H1 (cell line): ENCODE data around the gene PCTP. TPM values are rescaled to one million over a fixed set of nuclear protein-coding genes. Genes with fewer than 3 reads are reported as not detected.

ENCODE experiments used
- CTCF ChIA-PET: fragments of 300-600 bp; sonication (Branson Sonifier 250); formaldehyde crosslinking; loops from one replicate; lab custom pipeline; 2021; ENCODE audit not compliant: partially characterized antibody; lab: Charles Lee
- POLR2A ChIA-PET: fragments of 300-600 bp; sonication (Branson Sonifier 250); formaldehyde crosslinking; loops from one replicate; lab custom pipeline; 2021; ENCODE audit warnings: inconsistent platforms; ENCODE audit not compliant: partially characterized antibody; lab: Charles Lee
- DNase-seq, 2 experiments: peaks; one replicate each; pipeline versions ENCODE4 v3.0.0 to v3.0.0-alpha.2; 2010 to 2022; ENCODE audit warnings: low spot score in 2 of 2, low read depth in 1 of 2, mixed read lengths in 1 of 2
- FAIRE-seq: peaks from 2 replicates; lab custom pipeline; 2011; peaks lifted over from hg19 to GRCh38; lab: Jason Lieb, UNC
- H2AFZ ChIP-seq: 2 replicates; pipeline ENCODE4 v1.8.1; 2012; ENCODE audit warnings: low read length, inconsistent platforms
- H2AK5ac ChIP-seq: 2 replicates; pipeline ENCODE4 v1.6.1; 2013; ENCODE audit warnings: low read depth, low read length
- H2BK120ac ChIP-seq: replicated peaks from 2 replicates; pipeline ENCODE3; 2013; ENCODE audit warnings: low read depth, low read length, inconsistent platforms
- H2BK12ac ChIP-seq: 2 replicates; pipeline ENCODE4 v1.6.1; 2013; ENCODE audit warnings: low read depth, low read length
- H2BK15ac ChIP-seq: 2 replicates; pipeline ENCODE4 v1.6.1; 2013; ENCODE audit warnings: low read length
- H2BK20ac ChIP-seq: 2 replicates; pipeline ENCODE4 v1.6.1; 2013; ENCODE audit warnings: low read length
- H2BK5ac ChIP-seq: 2 replicates; pipeline ENCODE4 v1.6.1; 2013; ENCODE audit warnings: low read depth, low read length
- H3K14ac ChIP-seq: 2 replicates; pipeline ENCODE4 v1.6.1; 2013; ENCODE audit warnings: inconsistent platforms; ENCODE audit not compliant: insufficient read length
- H3K18ac ChIP-seq: 2 replicates; pipeline ENCODE4 v1.6.1; 2013; ENCODE audit warnings: low read length; ENCODE audit errors: extremely low read depth
- H3K23ac ChIP-seq: 2 replicates; pipeline ENCODE4 v1.6.1; 2013; ENCODE audit warnings: inconsistent platforms; ENCODE audit not compliant: insufficient read length
- H3K23me2 ChIP-seq: 2 replicates; pipeline ENCODE4 v1.6.1; 2013; ENCODE audit warnings: low read depth, low read length
- H3K27ac ChIP-seq: 2 replicates; pipeline ENCODE4 v1.6.1; 2011; ENCODE audit warnings: low read depth, low read length, inconsistent platforms
- H3K27me3 ChIP-seq, 4 experiments: replicated peaks in 1 of 4; 1 replicate in 1 of 4; 2 replicates in 3 of 4; pipeline versions ENCODE4 v1.6.1 to v1.8.1; 2011 to 2013; ENCODE audit warnings: low read length in 3 of 4, mild to moderate bottlenecking in 3 of 4, inconsistent platforms in 2 of 4, mixed read lengths in 2 of 4, moderate library complexity in 1 of 4; ENCODE audit not compliant: control insufficient read depth in 3 of 4, insufficient read depth in 3 of 4; ENCODE audit errors: extremely low read depth in 1 of 4
- H3K36me3 ChIP-seq, 4 experiments: 2 replicates each; pipeline versions ENCODE4 v1.6.1 to v1.8.1; 2011 to 2013; ENCODE audit warnings: mild to moderate bottlenecking in 4 of 4, low read length in 3 of 4, moderate library complexity in 2 of 4, control low read depth in 1 of 4, inconsistent platforms in 1 of 4; ENCODE audit not compliant: insufficient read depth in 4 of 4, control insufficient read depth in 2 of 4
- H3K4ac ChIP-seq: replicated peaks from 2 replicates; pipeline ENCODE3; 2013; ENCODE audit warnings: low read length, low read depth, mixed read lengths, inconsistent platforms; ENCODE audit not compliant: insufficient read length
- H3K4me1 ChIP-seq, 4 experiments: replicated peaks in 1 of 4; 1 replicate in 1 of 4; 2 replicates in 3 of 4; pipeline versions ENCODE4 v1.6.1 to v1.8.1; 2011 to 2013; ENCODE audit warnings: low read length in 3 of 4, inconsistent platforms in 2 of 4, mixed read lengths in 1 of 4; ENCODE audit not compliant: insufficient read depth in 4 of 4, control insufficient read depth in 3 of 4
- H3K4me2 ChIP-seq, 2 experiments: 2 replicates each; pipeline versions ENCODE4 v1.6.1 to v1.8.1; 2011 to 2013; ENCODE audit warnings: low read depth in 2 of 2, low read length in 2 of 2, control low read depth in 1 of 2, inconsistent platforms in 1 of 2, mild to moderate bottlenecking in 1 of 2; ENCODE audit not compliant: insufficient read depth in 1 of 2
- H3K4me3 ChIP-seq, 4 experiments: fragments of 200-600, 300-600 bp in 1 of 4; sonication (generic), shearing (Covaris generic), sonication (Bioruptor Twin) in 1 of 4; 2 replicates each; pipeline versions ENCODE4 v1.5.1 to v1.8.1; 2011 to 2016; ENCODE audit warnings: low read length in 4 of 4, low read depth in 3 of 4, control low read depth in 2 of 4, inconsistent platforms in 2 of 4, mild to moderate bottlenecking in 2 of 4, mixed read lengths in 1 of 4, moderate library complexity in 1 of 4; ENCODE audit not compliant: insufficient read depth in 2 of 4; ENCODE audit errors: extremely low read depth in 1 of 4
- H3K56ac ChIP-seq: replicated peaks from 2 replicates; pipeline ENCODE3; 2013; ENCODE audit warnings: low read depth, mild to moderate bottlenecking, mixed read lengths, low read length, inconsistent platforms; ENCODE audit not compliant: insufficient read length
- H3K79me1 ChIP-seq: 2 replicates; pipeline ENCODE4 v1.6.1; 2013; ENCODE audit warnings: low read depth, low read length, control low read depth
- H3K79me2 ChIP-seq, 2 experiments: 2 replicates each; pipeline versions ENCODE4 v1.6.1 to v1.8.1; 2012 to 2013; ENCODE audit warnings: low read length in 2 of 2, mild to moderate bottlenecking in 2 of 2, inconsistent platforms in 1 of 2; ENCODE audit not compliant: insufficient read depth in 2 of 2, control insufficient read depth in 1 of 2
- H3K9ac ChIP-seq, 4 experiments: replicated peaks in 1 of 4; 1 replicate in 1 of 4; 2 replicates in 3 of 4; pipeline versions ENCODE4 v1.6.1 to v1.8.1; 2011 to 2013; ENCODE audit warnings: low read depth in 3 of 4, low read length in 3 of 4, control low read depth in 2 of 4, mild to moderate bottlenecking in 2 of 4, moderate library complexity in 2 of 4, inconsistent platforms in 1 of 4; ENCODE audit errors: extremely low read depth in 1 of 4
- H3K9me3 ChIP-seq, 2 experiments: 2 replicates each; pipeline versions ENCODE4 v1.6.1 to v1.8.1; 2012 to 2013; ENCODE audit warnings: mild to moderate bottlenecking in 2 of 2, moderate library complexity in 2 of 2, control low read depth in 1 of 2, inconsistent platforms in 1 of 2, low read depth in 1 of 2, low read length in 1 of 2, mixed read lengths in 1 of 2; ENCODE audit not compliant: insufficient read depth in 2 of 2
- H4K20me1 ChIP-seq, 2 experiments: replicated peaks in 1 of 2; 2 replicates each; pipeline versions ENCODE3 to v1.8.1; 2011 to 2013; ENCODE audit warnings: inconsistent platforms in 2 of 2, low read length in 2 of 2, mild to moderate bottlenecking in 1 of 2; ENCODE audit not compliant: insufficient read depth in 2 of 2, control insufficient read depth in 1 of 2
- H4K5ac ChIP-seq: 2 replicates; pipeline ENCODE4 v1.6.1; 2013; ENCODE audit warnings: low read length, low read depth, mixed read lengths, inconsistent platforms; ENCODE audit not compliant: insufficient read length
- H4K8ac ChIP-seq: 2 replicates; pipeline ENCODE4 v1.8.0; 2013; ENCODE audit warnings: mild to moderate bottlenecking, moderate library complexity, low read length, inconsistent platforms; ENCODE audit not compliant: insufficient read depth; ENCODE audit errors: extremely low read depth
- H4K91ac ChIP-seq: replicated peaks from 2 replicates; pipeline ENCODE3; 2013; ENCODE audit warnings: low read length, mixed read lengths, inconsistent platforms; ENCODE audit not compliant: insufficient read length
- CBX5 ChIP-seq: fragments of 300-800, 300-1000 bp; sonication (generic); IDR thresholded peaks from 2 replicates; pipeline ENCODE4 v1.7.1; 2016; ENCODE audit warnings: antibody characterized with exemption, low read length, low read depth
- EGR1 ChIP-seq: IDR thresholded peaks from 2 replicates; pipeline ENCODE4 v1.6.1; 2011; ENCODE audit warnings: low read depth, low read length, borderline replicate concordance
- JUND ChIP-seq: IDR thresholded peaks from 2 replicates; pipeline ENCODE4 v1.6.1; 2011; ENCODE audit warnings: mild to moderate bottlenecking, improper control_type of control experiment, low read length
- POLR2A ChIP-seq, 2 experiments: IDR thresholded peaks; 1 replicate in 1 of 2; 2 replicates in 1 of 2; pipeline ENCODE4 v1.6.1; 2011; ENCODE audit warnings: low read depth in 2 of 2, low read length in 2 of 2, mild to moderate bottlenecking in 2 of 2; ENCODE audit errors: control extremely low read depth in 1 of 2
- RNF2 ChIP-seq: fragments of 200-900, 300-1000 bp; sonication (generic); IDR thresholded peaks from 2 replicates; pipeline ENCODE4 v1.7.1; 2016; ENCODE audit warnings: borderline replicate concordance, low read depth, mild to moderate bottlenecking, antibody characterized with exemption, low read length; ENCODE audit not compliant: poor library complexity, severe bottlenecking; ENCODE audit errors: missing control alignments
- TAF1 ChIP-seq: IDR thresholded peaks from 2 replicates; pipeline ENCODE4 v1.6.1; 2011; ENCODE audit warnings: mild to moderate bottlenecking, low read depth, low read length
- WGBS, 2 experiments: shearing (Covaris generic) in 1 of 2; methylation state at CpG; one replicate each; pipeline versions ENCODE4 v1.1.6 to v1.1.7; 2013 to 2015; ENCODE audit warnings: low lambda C conversion rate in 2 of 2, mixed read lengths in 2 of 2, inconsistent platforms in 1 of 2, low coverage in 1 of 2, missing lambda C conversion rate in 1 of 2; ENCODE audit not compliant: insufficient replicate concordance in 2 of 2, insufficient coverage in 1 of 2, insufficient read length in 1 of 2; ENCODE audit errors: extremely low coverage in 1 of 2, missing lambda C conversion rate in 1 of 2; 5-methylcytosine and 5-hydroxymethylcytosine counted together
- polyA plus RNA-seq, 7 experiments: library from polyadenylated mRNA; depleted of rRNA in 3 of 7; stranded (reverse) in 5 of 7; unstranded in 2 of 7; fragments of >200 nt in 5 of 7; fragments of 200-250 nt in 2 of 7; gene quantifications; 1 replicate in 5 of 7; 2 replicates in 1 of 7; 4 replicates in 1 of 7; pipeline versions ENCODE4 v1.2.1 to v1.2.3, GENCODE V29; 2011 to 2013; ENCODE audit warnings: missing spikeins in 2 of 7, mixed read lengths in 2 of 7
- total RNA-seq: library from RNA; stranded (reverse); fragmentation: NEBNext Ultra II Directional; extraction: Animal tissue kit (Norgen Biotek cat#: 25700); gene quantifications from 2 replicates; pipeline ENCODE4 v1.2.1, GENCODE V29; 2021
- TF ChIP-seq, protein P1 (sequence below): IDR thresholded peaks from 2 replicates; pipeline ENCODE4 v1.6.1; 2011; ENCODE audit warnings: low read depth, mild to moderate bottlenecking, low read length; ENCODE audit not compliant: insufficient read depth
- TF ChIP-seq, protein P2 (sequence below): IDR thresholded peaks from 2 replicates; pipeline ENCODE4 v1.6.1; 2011; ENCODE audit warnings: low read length, improper control_type of control experiment

PCTP gene
- total and polyA plus RNA-seq, 2 of the 8 experiments (the other 6 are each of a cell fraction or from before 2014, with no cell fraction given), result 14.1 to 14.6 TPM

DNA sequence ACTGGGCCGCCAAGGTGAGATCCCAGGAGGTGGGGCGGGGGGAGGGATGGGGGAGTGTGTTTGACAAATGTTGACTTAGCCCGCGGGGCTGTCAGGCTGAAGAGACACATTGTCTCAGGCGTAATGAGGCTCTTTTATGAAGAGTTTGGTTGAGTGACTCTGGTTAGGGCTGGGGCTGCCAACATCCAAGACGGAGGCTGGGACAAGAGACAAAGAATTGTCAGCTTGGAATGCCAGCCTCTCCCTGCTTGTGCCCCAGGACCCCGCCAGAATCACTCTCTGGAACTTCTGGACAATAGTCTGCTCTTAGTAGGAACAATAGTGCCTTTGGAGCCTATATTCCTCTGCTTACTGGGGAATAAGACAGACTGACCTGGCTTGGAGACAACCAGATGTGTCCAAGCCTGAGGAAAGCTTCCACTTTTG is 24.0 kb downstream of the PCTP start:
- H4K20me1 ChIP-seq, result no peaks in the 10 kb centered on the region
- POLR2A ChIA-PET, result no interaction called here
- 0 out of 7 replicates have a peak overlapping the region, but pooled peaks of 1 of the 4 experiments have one; percentile 35 for H3K9ac ChIP-seq
- DNase-seq (no peak), FAIRE-seq (no peak)
- H2BK20ac ChIP-seq, result no peak overlapping the region
- CTCF ChIA-PET, result interaction anchor here (0.6 to 9.2 kb wide), 5 partner anchors 40 to 545 kb away, joined by 3 to 169 read pairs (median 4); no protein-coding TSS in a partner anchor
- H3K9me3 ChIP-seq, result no peaks in the 10 kb centered on the region
- no peak overlapping the region for H3K27ac ChIP-seq
- H2AFZ ChIP-seq, result no peak overlapping the region
- H3K36me3 ChIP-seq, result peaks cover 0 to 3% (median 0%) of the 10 kb centered on the region in 4 experiments; a peak in 5 of 8 replicates
- H2BK120ac ChIP-seq, result no peak overlapping the region
- no peak overlapping the region for H2AK5ac ChIP-seq
- H3K79me1 ChIP-seq, result no peaks in the 10 kb centered on the region
- no peaks in the 10 kb centered on the region for H3K23me2 ChIP-seq
- no peak overlapping the region for H3K4ac ChIP-seq
- H3K4me3 ChIP-seq, result no peak overlapping the region
- no peak overlapping the region for H3K18ac ChIP-seq
- no peak overlapping the region for H2BK12ac ChIP-seq
- H2BK15ac ChIP-seq, result no peak overlapping the region
- H2BK5ac ChIP-seq, result no peak overlapping the region
- H3K4me2 ChIP-seq, result no peak overlapping the region
- H4K91ac ChIP-seq, result no peak overlapping the region
- H3K56ac ChIP-seq, result no peak overlapping the region
- TF ChIP-seq RNF2, result no peak
- no peak for TF ChIP-seq POLR2A (IDR thresholded peaks at IDR 0.05; ENCODE audit: control extremely low read depth in 1 of 2, low read depth in 2 of 2, low read length in 2 of 2)
- TF ChIP-seq, protein P1, sequence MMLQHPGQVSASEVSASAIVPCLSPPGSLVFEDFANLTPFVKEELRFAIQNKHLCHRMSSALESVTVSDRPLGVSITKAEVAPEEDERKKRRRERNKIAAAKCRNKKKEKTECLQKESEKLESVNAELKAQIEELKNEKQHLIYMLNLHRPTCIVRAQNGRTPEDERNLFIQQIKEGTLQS, result no peak
- no peak for TF ChIP-seq JUND
- no peak for TF ChIP-seq EGR1
- TF ChIP-seq TAF1, result no peak
- TF ChIP-seq CBX5, result no peak
- TF ChIP-seq, protein P2, sequence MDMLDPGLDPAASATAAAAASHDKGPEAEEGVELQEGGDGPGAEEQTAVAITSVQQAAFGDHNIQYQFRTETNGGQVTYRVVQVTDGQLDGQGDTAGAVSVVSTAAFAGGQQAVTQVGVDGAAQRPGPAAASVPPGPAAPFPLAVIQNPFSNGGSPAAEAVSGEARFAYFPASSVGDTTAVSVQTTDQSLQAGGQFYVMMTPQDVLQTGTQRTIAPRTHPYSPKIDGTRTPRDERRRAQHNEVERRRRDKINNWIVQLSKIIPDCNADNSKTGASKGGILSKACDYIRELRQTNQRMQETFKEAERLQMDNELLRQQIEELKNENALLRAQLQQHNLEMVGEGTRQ, result no peak
- H3K4me1 ChIP-seq, result no peaks in the 10 kb centered on the region
- no peaks in the 10 kb centered on the region for H3K27me3 ChIP-seq
- no peak overlapping the region for H4K8ac ChIP-seq
- H3K79me2 ChIP-seq, result no peaks in the 10 kb centered on the region
- no peak overlapping the region for H3K14ac ChIP-seq
- H3K23ac ChIP-seq, result no peak overlapping the region
- WGBS, 2 experiments, result 89% methylated on average over 6 of the region's 7 CpGs; no CpG with 5 or more reads in 1 of the 2 experiments
- H4K5ac ChIP-seq, result no peak overlapping the region
